A673 (cell line): Measurements from ENCODE around the gene HNRNPUL1. TPM values are rescaled to one million over a fixed set of nuclear protein-coding genes. Genes with fewer than 3 reads are reported as not detected.

ENCODE experiments used
- BruUV-seq: library from RNA; stranded (reverse); fragments of 400-500 nt; replicated peaks from 2 replicates; lab custom pipeline; 2021; lab: Mats Ljungman, UMichigan
- CTCF ChIA-PET: fragments of 300-600 bp; sonication (Branson Sonifier 250); formaldehyde crosslinking; loops from one replicate; lab custom pipeline; 2022; ENCODE audit warnings: antibody characterized with exemption; lab: Charles Lee
- POLR2A ChIA-PET: fragments of 300-600 bp; sonication (Branson Sonifier 250); formaldehyde crosslinking; loops from one replicate; lab custom pipeline; 2022; ENCODE audit warnings: antibody characterized with exemption; ENCODE audit not compliant: low non-redundant PET; lab: Charles Lee
- DNase-seq: peaks from one replicate; pipeline ENCODE4 v3.0.0-alpha.2; 2015; ENCODE audit warnings: low spot score
- H3K27ac ChIP-seq: fragments of 200-600 bp; sonication (generic); 2 replicates; pipeline ENCODE4 v1.5.1; 2016; ENCODE audit warnings: mixed run types, low read depth, mild to moderate bottlenecking, mixed read lengths, antibody characterized with exemption, low read length; ENCODE audit not compliant: poor library complexity, severe bottlenecking
- H3K27me3 ChIP-seq: fragments of 200-600 bp; sonication (generic); replicated peaks from 2 replicates; pipeline ENCODE4 v1.6.1; 2017; ENCODE audit warnings: mixed run types, low read depth, mild to moderate bottlenecking, mixed read lengths, antibody characterized with exemption, low read length; ENCODE audit not compliant: insufficient read depth, poor library complexity
- H3K36me3 ChIP-seq: fragments of 200-600 bp; sonication (generic); 2 replicates; pipeline ENCODE4 v1.6.1; 2016; ENCODE audit warnings: mixed run types, mild to moderate bottlenecking, mixed read lengths, antibody characterized with exemption, low read length; ENCODE audit not compliant: insufficient read depth, poor library complexity, severe bottlenecking
- H3K4me1 ChIP-seq: fragments of 200-600 bp; sonication (generic); 2 replicates; pipeline ENCODE4 v1.6.1; 2017; ENCODE audit warnings: mixed run types, mild to moderate bottlenecking, mixed read lengths, antibody characterized with exemption, low read length; ENCODE audit not compliant: insufficient read depth, poor library complexity, severe bottlenecking
- H3K4me3 ChIP-seq: fragments of 200-600 bp; sonication (generic); 2 replicates; pipeline ENCODE4 v1.5.1; 2016; ENCODE audit warnings: low read depth, mixed run types, mild to moderate bottlenecking, mixed read lengths, low read length; ENCODE audit not compliant: poor library complexity, severe bottlenecking
- H3K9me3 ChIP-seq: fragments of 200-600 bp; sonication (generic); 2 replicates; pipeline ENCODE4 v1.6.1; 2016; ENCODE audit warnings: mixed run types, low read depth, mild to moderate bottlenecking, mixed read lengths, antibody characterized with exemption, low read length; ENCODE audit not compliant: poor library complexity, severe bottlenecking
- CTCF ChIP-seq: fragments of 300-800, 200-600 bp; sonication (generic); conservative IDR thresholded peaks from 2 replicates; pipeline ENCODE4 v1.5.1; 2017; ENCODE audit warnings: low read depth, mild to moderate bottlenecking, antibody characterized with exemption, low read length, moderate library complexity, mixed read lengths
- EZH2 ChIP-seq: fragments of 200-600 bp; sonication (generic); IDR thresholded peaks from 2 replicates; pipeline ENCODE4 v1.6.1; 2017; ENCODE audit warnings: borderline replicate concordance, low read depth, mild to moderate bottlenecking, mixed read lengths, antibody characterized with exemption, low read length; ENCODE audit not compliant: poor library complexity, severe bottlenecking
- intact Hi-C: fragments of 100-400 bp; cut with micrococcal nuclease; formaldehyde crosslinking; loops from one replicate; pipeline ENCODE4 v1.10.0; 2022; ENCODE audit not compliant: unreplicated experiment
- total RNA-seq: library from RNA; stranded (reverse); gene quantifications from 2 replicates; pipeline ENCODE4 v1.2.3, GENCODE V29; 2021

HNRNPUL1 gene
- total RNA-seq, 1 experiment from 2014 or later: 344 TPM

- TF ChIP-seq EZH2 (no peak), CTCF (0 out of 2 replicates have a peak, but pooled peaks have one; percentile 22)
- Histone ChIP-seq H3K4me1 (peaks cover 11% of the 10 kb centered on the region), H3K27me3 (no peaks in the 10 kb centered on the region), H3K27ac (peak overlapping the region; percentile 80), H3K36me3 (no peaks in the 10 kb centered on the region), H3K9me3 (no peaks in the 10 kb centered on the region), H3K4me3 (peak overlapping the region; percentile 98)
- CTCF ChIA-PET: interaction anchor here (0.5 to 0.6 kb wide), 2 partner anchors 11 to 601 kb away, joined by 3 read pairs; no protein-coding TSS in a partner anchor
- POLR2A ChIA-PET: no interaction called here
- no peak for DNase-seq
- intact Hi-C loops: no loop called here
- no TSS peak for BruUV-seq
These were observed 90.3 kb downstream of the HNRNPUL1 start for GRCh38 chr19:41354343-41354953.

GRCh38 chr19:41355035-41355434 lies 90.9 kb downstream of the HNRNPUL1 start:
- CTCF ChIA-PET: interaction anchor here (0.6 kb wide), 1 partner anchor 12 kb away, joined by 3 read pairs; no protein-coding TSS in a partner anchor
- H3K9me3 ChIP-seq: no peaks in the 10 kb centered on the region
- DNase-seq: no peak
- no peaks in the 10 kb centered on the region for H3K27me3 ChIP-seq
- no peak for TF ChIP-seq EZH2
- TF ChIP-seq CTCF: no peak
- H3K4me1 ChIP-seq: peaks cover 11% of the 10 kb centered on the region
- POLR2A ChIA-PET: no interaction called here
- no TSS peak for BruUV-seq
- intact Hi-C loops: no loop called here
- H3K27ac ChIP-seq: peak overlapping the region; percentile 22
- no peak overlapping the region for H3K4me3 ChIP-seq
- H3K36me3 ChIP-seq: no peaks in the 10 kb centered on the region

GRCh38 chr19:41355802-41356201 lies 91.6 kb downstream of the HNRNPUL1 start:
- CTCF ChIA-PET: no interaction called here
- Histone ChIP-seq H3K9me3 (no peaks in the 10 kb centered on the region), H3K27ac (peak overlapping the region; percentile 22), H3K27me3 (no peaks in the 10 kb centered on the region), H3K4me1 (peaks cover 5% of the 10 kb centered on the region), H3K4me3 (no peak overlapping the region), H3K36me3 (no peaks in the 10 kb centered on the region)
- no peak for DNase-seq
- no TSS peak for BruUV-seq
- intact Hi-C loops: no loop called here
- POLR2A ChIA-PET: no interaction called here
- TF ChIP-seq CTCF: no peak
- TF ChIP-seq EZH2: no peak
